GM19395 (cell line): ENCODE results near the gene CNOT9.

Source experiments
- ATAC-seq: cut with Tn5 transposase; IDR thresholded peaks from one replicate; pipeline ENCODE4 v1.9.1; 2021; ENCODE audit warnings: mild to moderate bottlenecking, moderate library complexity; ENCODE audit not compliant: unreplicated experiment

The CNOT9 gene

DNA sequence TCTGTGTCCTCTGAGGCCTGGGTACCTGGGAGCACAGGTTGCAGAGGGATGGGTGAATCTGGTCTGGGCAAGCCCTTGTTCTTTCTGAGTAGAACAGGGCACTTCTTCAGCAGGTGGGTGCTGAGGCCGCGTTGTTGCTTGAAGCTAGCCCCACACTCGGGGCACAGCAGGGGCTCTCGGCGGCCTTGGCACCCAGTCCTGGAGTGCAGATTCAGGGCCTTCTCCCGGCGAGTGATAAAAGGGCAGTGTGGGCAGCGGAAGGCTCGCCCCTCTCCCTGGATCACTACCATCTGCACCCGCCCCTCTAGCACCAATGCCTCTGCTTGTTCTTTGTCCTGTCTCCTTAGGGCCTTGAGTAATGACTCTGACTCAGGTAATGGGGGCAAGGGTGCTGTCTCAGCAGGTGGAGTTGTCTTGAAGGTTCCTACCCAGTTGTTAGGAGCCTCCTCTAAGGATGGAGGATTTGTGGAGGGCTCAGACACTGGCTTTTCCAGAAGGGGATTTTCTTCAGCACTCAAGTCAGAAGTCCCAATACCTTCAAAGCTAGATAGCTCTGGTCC is 75.2 kb downstream of the CNOT9 start:
- ATAC-seq: no peak

DNA sequence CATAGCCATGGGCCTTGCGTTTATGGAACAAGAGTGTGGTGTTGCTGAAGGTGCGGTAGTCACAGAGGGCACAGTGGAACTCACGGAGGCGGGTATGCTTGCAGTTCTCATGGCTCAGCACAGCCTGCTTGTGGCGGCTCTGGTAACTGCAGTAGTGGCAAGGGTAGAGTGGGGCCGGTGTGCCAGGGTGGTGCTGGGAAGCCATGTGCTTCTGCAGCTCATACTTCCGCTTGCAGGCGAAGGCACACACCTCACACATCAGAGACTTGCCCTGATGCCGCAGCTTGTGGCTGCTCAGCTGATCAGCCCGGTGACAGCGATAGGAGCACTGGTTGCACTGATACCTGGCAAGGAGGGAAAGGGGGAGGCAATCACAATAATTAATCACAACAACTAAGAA is 76.1 kb downstream of the CNOT9 start:
- no peak for ATAC-seq

DNA sequence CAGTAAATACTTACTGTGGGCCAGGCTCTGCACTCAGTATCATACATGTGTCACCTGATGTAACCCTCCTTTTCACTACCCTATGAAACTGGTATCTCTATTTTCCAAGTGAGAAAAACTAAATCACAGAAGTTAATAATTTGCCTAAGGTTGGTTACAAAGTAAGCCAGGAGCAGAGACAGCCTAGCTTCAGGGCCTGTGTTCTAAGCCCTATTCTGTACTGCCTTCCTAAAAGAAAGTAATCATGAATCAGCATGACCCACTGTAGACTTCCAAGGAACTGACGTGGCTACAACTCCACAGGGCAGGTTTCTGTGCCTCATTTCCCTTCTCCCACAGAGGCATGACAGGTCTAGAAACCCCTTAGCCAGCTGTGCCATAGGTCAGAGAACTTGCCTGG is 76.5 kb downstream of the CNOT9 start:
- ATAC-seq: no peak
